ENCODE results near the gene THUMPD3. TPM values are rescaled to one million over a fixed set of nuclear protein-coding genes. Genes with fewer than 3 reads are reported as not detected.

THUMPD3 gene
- total and polyA plus RNA-seq, 7 donors = 15.6 to 38.5 (median 30.9) TPM

DNA sequence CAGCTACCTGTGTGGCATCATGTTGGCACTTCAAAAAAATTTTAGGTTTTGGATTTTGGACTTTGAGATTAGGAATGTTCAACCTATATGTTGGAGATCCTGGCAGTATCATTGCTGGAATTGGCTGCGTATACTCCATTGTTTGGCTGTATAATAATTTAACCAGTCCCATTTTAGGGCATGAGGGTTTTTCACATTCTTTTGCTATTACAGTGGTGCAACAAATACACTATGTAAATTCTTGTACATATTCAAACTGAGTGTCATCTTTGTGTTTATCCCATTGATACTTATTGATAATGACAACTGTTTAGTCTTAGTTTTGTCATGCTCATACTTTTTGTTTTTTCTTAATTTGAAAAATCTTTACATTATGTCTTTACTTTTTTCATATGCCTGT, 6.7 kb downstream of the THUMPD3 start:
- DNase-seq = no peak
- no peak overlapping the region for H3K4me3 ChIP-seq
- H3K27me3 ChIP-seq = no peaks in the 10 kb centered on the region
- TF ChIP-seq, protein P1, sequence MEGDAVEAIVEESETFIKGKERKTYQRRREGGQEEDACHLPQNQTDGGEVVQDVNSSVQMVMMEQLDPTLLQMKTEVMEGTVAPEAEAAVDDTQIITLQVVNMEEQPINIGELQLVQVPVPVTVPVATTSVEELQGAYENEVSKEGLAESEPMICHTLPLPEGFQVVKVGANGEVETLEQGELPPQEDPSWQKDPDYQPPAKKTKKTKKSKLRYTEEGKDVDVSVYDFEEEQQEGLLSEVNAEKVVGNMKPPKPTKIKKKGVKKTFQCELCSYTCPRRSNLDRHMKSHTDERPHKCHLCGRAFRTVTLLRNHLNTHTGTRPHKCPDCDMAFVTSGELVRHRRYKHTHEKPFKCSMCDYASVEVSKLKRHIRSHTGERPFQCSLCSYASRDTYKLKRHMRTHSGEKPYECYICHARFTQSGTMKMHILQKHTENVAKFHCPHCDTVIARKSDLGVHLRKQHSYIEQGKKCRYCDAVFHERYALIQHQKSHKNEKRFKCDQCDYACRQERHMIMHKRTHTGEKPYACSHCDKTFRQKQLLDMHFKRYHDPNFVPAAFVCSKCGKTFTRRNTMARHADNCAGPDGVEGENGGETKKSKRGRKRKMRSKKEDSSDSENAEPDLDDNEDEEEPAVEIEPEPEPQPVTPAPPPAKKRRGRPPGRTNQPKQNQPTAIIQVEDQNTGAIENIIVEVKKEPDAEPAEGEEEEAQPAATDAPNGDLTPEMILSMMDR (IDR thresholded peaks at IDR 0.05) = no peak
- TF ChIP-seq EP300 (IDR thresholded peaks at IDR 0.05) = no peak
- no peak for TF ChIP-seq POLR2A (IDR thresholded peaks at IDR 0.05)
- no peak for TF ChIP-seq POLR2AphosphoS5 (IDR thresholded peaks at IDR 0.05)
- peaks cover 0 to 8% (median 6%) of the 10 kb centered on the region in 4 donors for H3K4me1 ChIP-seq
- H3K9me3 ChIP-seq = no peaks in the 10 kb centered on the region
- H3K27ac ChIP-seq = no peak overlapping the region
- WGBS, 2 donors = 87 to 97% methylated on average over 1 of the region's 1 CpG
- peaks cover 15 to 95% (median 35%) of the 10 kb centered on the region in 4 donors for H3K36me3 ChIP-seq
- intact Hi-C loops (cut with DNase I) = no loop called here

DNA sequence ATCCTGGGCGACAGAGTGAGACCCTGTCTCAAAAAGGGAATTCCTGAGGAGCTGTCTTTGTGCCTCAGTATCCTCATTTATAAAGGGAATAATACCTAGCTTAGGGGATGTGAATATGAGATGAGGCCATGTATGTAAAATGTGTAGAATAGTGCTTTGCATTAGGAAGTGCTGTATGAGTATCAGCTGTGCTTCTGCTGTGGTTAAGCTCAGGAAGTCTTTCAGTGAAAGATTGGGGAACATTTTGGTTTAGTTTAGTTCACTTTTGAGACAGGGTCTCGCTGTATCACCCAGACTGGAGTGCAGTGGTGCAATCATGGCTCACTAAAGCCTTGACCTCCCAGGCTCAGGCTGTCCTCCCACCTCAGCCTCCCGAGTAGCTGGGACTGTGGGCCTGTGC, 10.6 kb downstream of the THUMPD3 start:
- DNase-seq = no peak
- Histone ChIP-seq H3K4me1 (no peaks in the 10 kb centered on the region), H3K36me3 (peaks cover 19 to 99% (median 36%) of the 10 kb centered on the region in 4 donors), H3K4me3 (no peak overlapping the region), H3K9me3 (no peaks in the 10 kb centered on the region), H3K27me3 (no peaks in the 10 kb centered on the region), H3K27ac (no peak overlapping the region)
- TF ChIP-seq, protein P1 (IDR thresholded peaks at IDR 0.05) = no peak
- TF ChIP-seq POLR2AphosphoS5 (IDR thresholded peaks at IDR 0.05) (no peak), EP300 (IDR thresholded peaks at IDR 0.05) (no peak), POLR2A (IDR thresholded peaks at IDR 0.05) (no peak)
- intact Hi-C loops (cut with DNase I) = no loop called here
- 77 to 91% methylated on average over 3 of the region's 3 CpGs for WGBS, 2 donors

DNA sequence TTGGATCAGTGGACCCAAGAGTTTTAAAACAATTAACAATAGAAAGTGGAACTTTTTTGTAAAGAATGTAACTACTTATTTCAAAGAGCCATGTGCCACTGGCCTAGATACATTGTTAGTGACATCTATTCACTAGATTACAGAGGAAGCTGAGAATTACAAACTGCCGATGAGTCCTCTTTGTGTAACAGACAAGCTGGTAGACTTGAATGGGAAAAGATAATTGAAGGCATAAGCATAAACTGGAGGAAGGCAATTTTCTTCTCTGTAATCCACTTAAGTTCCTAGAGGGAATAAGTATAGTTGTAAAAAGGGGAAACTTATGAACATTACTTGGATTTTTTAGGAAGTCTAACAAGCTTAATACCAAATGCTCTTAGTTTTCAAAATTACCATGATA, 15.1 kb downstream of the THUMPD3 start:
- intact Hi-C loops (cut with DNase I) = no loop called here
- Histone ChIP-seq H3K9me3 (no peaks in the 10 kb centered on the region), H3K4me1 (no peaks in the 10 kb centered on the region), H3K27ac (no peak overlapping the region), H3K4me3 (no peak overlapping the region), H3K36me3 (peaks cover 18 to 90% (median 35%) of the 10 kb centered on the region in 4 donors), H3K27me3 (no peaks in the 10 kb centered on the region)
- TF ChIP-seq EP300 (IDR thresholded peaks at IDR 0.05) (no peak), POLR2AphosphoS5 (IDR thresholded peaks at IDR 0.05) (no peak), POLR2A (IDR thresholded peaks at IDR 0.05) (no peak)
- TF ChIP-seq, protein P1 (IDR thresholded peaks at IDR 0.05) = no peak
- DNase-seq = no peak
- 97 to 98% methylated on average over 1 of the region's 1 CpG for WGBS, 2 donors

DNA sequence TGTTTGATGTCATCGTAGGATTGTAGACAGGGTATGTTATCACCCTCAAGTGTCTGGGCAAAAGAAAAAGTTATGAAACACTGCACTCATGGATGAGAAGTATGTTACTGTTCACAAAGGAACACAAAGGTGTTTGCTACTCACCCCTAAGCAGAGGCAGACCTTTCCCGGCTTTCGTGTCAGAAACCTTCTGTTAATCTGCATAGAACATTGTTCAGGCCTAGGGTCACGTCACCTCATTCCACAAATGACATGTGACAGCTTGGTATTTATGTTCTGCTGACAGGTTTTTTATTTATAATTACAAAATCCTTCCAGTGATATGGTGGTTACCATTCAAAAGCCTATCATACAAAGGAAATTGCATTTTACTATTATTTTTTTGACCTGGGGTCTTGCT, 16.5 kb downstream of the THUMPD3 start:
- intact Hi-C loops (cut with DNase I) = no loop called here
- TF ChIP-seq POLR2A (IDR thresholded peaks at IDR 0.05) (no peak), POLR2AphosphoS5 (IDR thresholded peaks at IDR 0.05) (no peak), EP300 (IDR thresholded peaks at IDR 0.05) (no peak)
- TF ChIP-seq, protein P1 (IDR thresholded peaks at IDR 0.05) = no peak
- DNase-seq = no peak
- Histone ChIP-seq H3K27ac (no peak overlapping the region), H3K4me3 (no peak overlapping the region), H3K27me3 (no peaks in the 10 kb centered on the region), H3K4me1 (no peaks in the 10 kb centered on the region), H3K36me3 (peaks cover 17 to 89% (median 35%) of the 10 kb centered on the region in 4 donors), H3K9me3 (no peaks in the 10 kb centered on the region)
- WGBS, 2 donors = 67 to 71% methylated on average over 4 of the region's 4 CpGs

DNA sequence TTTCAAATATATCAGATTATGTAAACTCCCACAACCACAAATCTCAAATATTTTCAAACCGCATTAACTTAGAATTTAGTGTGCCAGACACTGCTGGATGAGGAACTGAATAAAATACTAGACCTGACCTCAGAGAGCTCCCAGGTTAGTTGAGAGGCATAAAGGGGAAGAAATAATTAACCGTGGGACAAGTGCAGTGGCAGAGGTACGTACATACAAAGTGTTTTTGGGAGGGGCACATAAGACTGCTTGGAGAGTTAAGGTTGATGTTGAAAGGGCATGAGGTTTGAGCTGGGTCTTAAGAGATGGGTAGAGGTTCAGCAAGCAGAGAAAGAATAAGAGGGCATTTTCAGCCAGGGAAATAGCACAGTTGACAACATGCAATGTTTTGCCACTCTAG, 17.2 kb downstream of the THUMPD3 start:
- no peak for TF ChIP-seq POLR2A (IDR thresholded peaks at IDR 0.05)
- TF ChIP-seq, protein P1 (IDR thresholded peaks at IDR 0.05) = no peak
- no peak for TF ChIP-seq EP300 (IDR thresholded peaks at IDR 0.05)
- TF ChIP-seq POLR2AphosphoS5 (IDR thresholded peaks at IDR 0.05) = no peak
- WGBS, 2 donors = 77 to 86% methylated on average over 3 of the region's 3 CpGs
- intact Hi-C loops (cut with DNase I) = no loop called here
- no peaks in the 10 kb centered on the region for H3K9me3 ChIP-seq
- no peaks in the 10 kb centered on the region for H3K27me3 ChIP-seq
- no peak for DNase-seq
- no peak overlapping the region for H3K4me3 ChIP-seq
- H3K4me1 ChIP-seq = no peaks in the 10 kb centered on the region
- H3K27ac ChIP-seq = no peak overlapping the region
- peaks cover 10 to 89% (median 33%) of the 10 kb centered on the region in 4 donors for H3K36me3 ChIP-seq
